Neutrophil (primary cell): ENCODE results near the gene CCDC57.

Experiments used
- H3K27ac ChIP-seq: fragments of 200-600 bp; sonication (generic); 2 replicates; pipeline ENCODE4 v1.5.1; 2016; ENCODE audit warnings: mild to moderate bottlenecking, moderate library complexity
- H3K27me3 ChIP-seq: fragments of 200-600 bp; sonication (generic); 2 replicates; pipeline ENCODE4 v1.6.0; 2016; ENCODE audit warnings: mild to moderate bottlenecking
- H3K36me3 ChIP-seq: fragments of 200-600 bp; sonication (generic); 2 replicates; pipeline ENCODE4 v1.5.1; 2017
- H3K4me1 ChIP-seq, 2 experiments: fragments of 200-600 bp in 1 of 2; sonication (generic) in 1 of 2; 1 replicate in 1 of 2; 2 replicates in 1 of 2; pipeline versions ENCODE4 v1.5.1 to v1.6.1; 2013 to 2016; ENCODE audit warnings: low read depth in 1 of 2, low read length in 1 of 2, mild to moderate bottlenecking in 1 of 2, moderate library complexity in 1 of 2; ENCODE audit not compliant: control insufficient read depth in 1 of 2, insufficient read depth in 1 of 2
- H3K4me3 ChIP-seq, 2 experiments: fragments of 200-600 bp in 1 of 2; sonication (generic) in 1 of 2; 1 replicate in 1 of 2; 2 replicates in 1 of 2; pipeline ENCODE4 v1.5.1; 2013 to 2016; ENCODE audit warnings: low read depth in 1 of 2, low read length in 1 of 2, mild to moderate bottlenecking in 1 of 2, moderate library complexity in 1 of 2
- H3K9me3 ChIP-seq: fragments of 200-600 bp; sonication (generic); 2 replicates; pipeline ENCODE4 v1.5.1; 2016
- CTCF ChIP-seq: fragments of 200-600 bp; sonication (generic); IDR thresholded peaks from 2 replicates; pipeline ENCODE4 v1.5.1; 2016; ENCODE audit warnings: antibody characterized with exemption

Gene CCDC57

DNA sequence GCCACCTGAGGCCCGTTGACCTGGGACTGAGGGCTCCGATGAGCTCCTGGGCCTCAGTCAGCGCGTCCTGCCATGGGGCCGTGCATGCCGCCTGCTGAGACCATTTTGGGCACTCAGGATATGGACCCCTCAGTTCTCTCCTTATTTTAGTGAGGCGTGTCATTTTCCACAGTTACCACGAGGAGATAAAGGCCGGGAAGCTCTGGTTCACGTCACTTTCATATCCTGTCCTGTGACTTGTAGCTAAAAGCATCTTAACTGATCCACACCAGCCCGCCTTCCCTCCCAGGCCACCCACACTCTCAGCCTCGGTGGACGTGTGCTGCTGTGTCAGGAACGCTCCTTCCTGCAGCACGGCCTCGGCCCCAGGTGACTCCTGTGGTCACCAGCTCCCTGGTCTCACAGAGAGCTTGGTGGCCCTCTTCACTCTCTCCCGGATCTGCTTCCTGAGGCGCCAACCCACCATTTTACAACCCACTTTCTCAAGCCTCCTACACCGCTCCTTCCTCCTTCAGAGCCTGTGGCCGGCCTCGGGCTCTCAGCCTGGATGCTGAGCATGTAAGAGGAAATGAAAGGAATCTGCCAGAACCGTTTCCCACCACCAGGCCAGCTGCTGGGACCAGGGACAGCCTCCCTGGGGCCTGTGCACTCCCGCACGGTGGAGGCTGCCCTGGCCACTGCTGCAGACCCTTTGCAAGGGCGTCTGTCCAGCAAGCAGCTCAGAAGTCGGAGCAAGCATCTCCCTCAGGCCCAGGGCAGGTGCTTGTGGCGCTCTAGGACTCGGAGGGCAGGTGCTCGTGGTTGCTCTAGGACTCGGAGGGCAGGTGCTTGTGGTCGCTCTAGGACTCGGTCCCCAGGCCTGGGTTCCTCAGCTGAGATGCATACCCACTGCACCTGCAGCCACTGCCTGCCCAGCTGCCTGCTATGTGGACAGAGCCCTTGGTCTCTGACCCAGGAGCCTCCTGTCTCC lies 90.7 kb downstream of the CCDC57 start:
- H3K27ac ChIP-seq: no peak overlapping the region
- peaks cover 3% of the 10 kb centered on the region for H3K36me3 ChIP-seq
- no peak overlapping the region for H3K4me3 ChIP-seq
- H3K9me3 ChIP-seq: no peaks in the 10 kb centered on the region
- TF ChIP-seq CTCF: no peak
- no peaks in the 10 kb centered on the region for H3K4me1 ChIP-seq
- no peaks in the 10 kb centered on the region for H3K27me3 ChIP-seq

DNA sequence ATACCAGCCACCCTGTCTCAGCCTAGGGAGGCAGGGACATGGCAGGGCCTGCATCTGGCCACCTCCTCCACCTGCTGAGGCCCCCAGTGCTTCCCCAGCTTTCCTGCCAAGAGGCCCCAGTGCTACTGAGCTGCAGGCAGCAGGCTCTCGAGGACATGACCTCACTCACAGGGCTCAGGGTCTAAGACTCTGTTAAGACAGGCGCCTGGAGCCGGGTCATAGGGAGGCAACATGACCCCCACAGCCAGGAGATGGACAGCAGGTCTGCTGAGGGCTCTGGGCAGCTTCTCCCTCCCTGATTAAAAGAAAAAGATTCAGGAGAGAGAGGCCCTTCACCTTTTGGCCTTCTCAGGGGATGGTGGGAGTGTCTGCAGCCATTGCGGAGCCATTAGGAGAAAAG lies 91.4 kb downstream of the CCDC57 start:
- Histone ChIP-seq H3K27ac (no peak overlapping the region), H3K27me3 (no peaks in the 10 kb centered on the region), H3K36me3 (no peaks in the 10 kb centered on the region), H3K9me3 (no peaks in the 10 kb centered on the region), H3K4me3 (no peak overlapping the region), H3K4me1 (no peaks in the 10 kb centered on the region)
- no peak for TF ChIP-seq CTCF

GRCh38 chr17:82120148-82120547 lies 92.5 kb downstream of the CCDC57 start:
- H3K36me3 ChIP-seq: no peaks in the 10 kb centered on the region
- H3K27me3 ChIP-seq: no peaks in the 10 kb centered on the region
- no peak overlapping the region for H3K27ac ChIP-seq
- no peaks in the 10 kb centered on the region for H3K9me3 ChIP-seq
- no peak for TF ChIP-seq CTCF
- H3K4me1 ChIP-seq: no peaks in the 10 kb centered on the region
- H3K4me3 ChIP-seq: no peak overlapping the region

DNA sequence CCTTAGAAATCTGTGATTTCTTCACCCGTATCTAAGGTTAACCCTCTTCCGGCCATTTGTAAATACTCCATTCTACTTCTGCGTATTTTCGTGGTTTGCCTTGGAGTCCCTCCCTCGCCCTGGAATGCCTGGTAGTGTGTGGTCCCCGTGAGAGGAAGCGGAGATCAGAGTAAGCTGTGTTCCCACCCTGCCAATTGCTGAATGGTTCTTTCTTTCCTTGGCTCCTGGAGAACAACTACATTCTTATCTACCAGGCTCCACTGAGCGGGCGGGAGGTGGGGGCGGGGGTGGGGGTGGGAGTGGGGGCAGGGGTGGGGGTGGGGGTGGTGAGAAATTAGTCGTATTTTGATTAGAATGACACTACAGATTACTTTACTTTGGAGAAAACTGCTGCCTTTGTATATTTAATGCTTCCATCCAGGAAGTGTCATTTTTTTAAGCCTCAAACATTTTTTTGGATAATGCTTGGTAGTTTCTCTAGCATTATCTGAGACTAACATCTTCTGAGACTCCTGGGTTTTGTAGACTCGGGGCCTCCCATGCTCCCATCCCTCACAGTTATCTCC lies 93.7 kb downstream of the CCDC57 start:
- Histone ChIP-seq H3K9me3 (no peaks in the 10 kb centered on the region), H3K27me3 (no peaks in the 10 kb centered on the region), H3K4me1 (no peaks in the 10 kb centered on the region), H3K27ac (no peak overlapping the region), H3K4me3 (no peak overlapping the region), H3K36me3 (no peaks in the 10 kb centered on the region)
- no peak for TF ChIP-seq CTCF

DNA sequence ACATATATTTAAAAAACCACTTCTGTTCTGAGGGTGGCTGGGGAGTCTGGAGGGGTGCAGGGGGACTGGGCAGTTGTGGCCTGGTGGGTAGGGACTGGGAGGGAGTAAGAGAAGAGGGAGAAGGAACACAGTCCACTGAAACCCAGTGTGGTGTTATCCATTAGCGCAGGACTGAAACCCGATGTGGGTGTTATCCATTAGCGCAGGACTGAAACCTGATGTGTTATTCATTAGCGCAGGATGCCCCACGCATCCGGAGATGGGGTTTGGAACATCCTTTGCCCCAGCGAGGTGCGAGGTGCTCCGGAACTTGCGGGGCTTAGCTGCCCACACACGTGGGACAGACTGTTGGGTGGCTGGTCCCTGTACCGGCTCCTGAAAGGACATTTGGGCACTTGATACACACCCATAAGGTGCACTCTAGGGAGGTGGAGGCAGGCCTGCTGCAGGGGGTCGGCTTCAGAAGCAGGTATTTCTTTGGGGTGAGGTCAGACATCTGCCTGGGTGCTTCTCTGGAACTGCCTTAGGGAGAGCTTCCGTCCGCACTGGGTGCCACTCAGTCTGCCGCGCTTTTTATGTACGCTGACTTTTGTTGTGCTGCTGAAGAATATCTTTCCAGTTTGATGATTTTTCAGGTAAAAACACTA lies 94.4 kb downstream of the CCDC57 start:
- H3K4me3 ChIP-seq: no peak overlapping the region
- no peak overlapping the region for H3K27ac ChIP-seq
- H3K27me3 ChIP-seq: no peaks in the 10 kb centered on the region
- H3K4me1 ChIP-seq: peaks cover 3 to 4% of the 10 kb centered on the region in 2 experiments
- peaks cover under 1% of the 10 kb centered on the region for H3K36me3 ChIP-seq
- no peaks in the 10 kb centered on the region for H3K9me3 ChIP-seq
- TF ChIP-seq CTCF: no peak
